Stimulated activated CD8-positive, alpha-beta memory T cell treated with anti-CD3 and anti-CD28 coated beads, Interleukin-4, amount 100 ng/mL, for 48 hours (primary cell): ENCODE data around the gene ZNF316.
"Not testable (repeated sequence)": the region's sequence is repeated elsewhere in the genome, so short reads cannot be mapped to it uniquely, and the experiment has no call there.

Experiments
- DNase-seq: peaks from one replicate; pipeline ENCODE4 v3.0.0-alpha.2; 2020

The ZNF316 gene

GRCh38 chr7:6648066-6648814 is 11.1 kb downstream of the ZNF316 start:
- no peak for DNase-seq

GRCh38 chr7:6648815-6649104 is 11.6 kb downstream of the ZNF316 start:
- DNase-seq = no peak

- no peak for DNase-seq
Observed at GRCh38 chr7:6649241-6649961, 12.3 kb downstream of the ZNF316 start.

- no peak for DNase-seq
Observed at GRCh38 chr7:6650086-6650485, 13.0 kb downstream of the ZNF316 start.

- no peak for DNase-seq
Observed at GRCh38 chr7:6650521-6651011, 13.4 kb downstream of the ZNF316 start.

- DNase-seq = no peak
Observed at GRCh38 chr7:6651851-6652445, 14.8 kb downstream of the ZNF316 start.

GRCh38 chr7:6652446-6653011 is 15.4 kb downstream of the ZNF316 start:
- no peak for DNase-seq

- DNase-seq = no peak
Observed at GRCh38 chr7:6653071-6654003, 16.2 kb downstream of the ZNF316 start.

GRCh38 chr7:6654113-6654841 is 17.2 kb downstream of the ZNF316 start:
- no peak for DNase-seq

- DNase-seq = no peak
Observed at GRCh38 chr7:6654842-6655610, 17.9 kb downstream of the ZNF316 start.

- no peak for DNase-seq
Observed at GRCh38 chr7:6655636-6656385, 18.7 kb downstream of the ZNF316 start.

GRCh38 chr7:6656413-6656812 is 19.3 kb downstream of the ZNF316 start:
- DNase-seq = no peak

- DNase-seq = no peak
Observed at GRCh38 chr7:6658618-6659345, 21.7 kb downstream of the ZNF316 start.

- not testable (repeated sequence) for DNase-seq
Observed at GRCh38 chr7:6670851-6671250, 33.7 kb downstream of the ZNF316 start.

GRCh38 chr7:6675807-6676405 is 38.8 kb downstream of the ZNF316 start:
- DNase-seq = no peak

- DNase-seq = no peak
Observed at GRCh38 chr7:6680146-6680545, 43.0 kb downstream of the ZNF316 start.

GRCh38 chr7:6691103-6691502 is 54.0 kb downstream of the ZNF316 start:
- DNase-seq = no peak

- no peak for DNase-seq
Observed at GRCh38 chr7:6691609-6692106, 54.5 kb downstream of the ZNF316 start.

GRCh38 chr7:6700793-6701192 is 63.7 kb downstream of the ZNF316 start:
- DNase-seq = no peak
